Frontal cortex (tissue), 4 donors: ENCODE results near the gene HCAR3. TPM values are rescaled to one million over a fixed set of nuclear protein-coding genes. Genes with fewer than 3 reads are reported as not detected.
"Not testable (repeated sequence)": the region's sequence is repeated elsewhere in the genome, so short reads cannot be mapped to it uniquely, and the experiment has no call there.

Experiments
- DNase-seq, 2 donors: peaks; one replicate each; pipeline ENCODE4 v3.0.0; 2012; ENCODE audit warnings: low spot score in 2 of 2
- FAIRE-seq: peaks from 2 replicates; lab custom pipeline; 2012; peaks lifted over from hg19 to GRCh38; lab: Jason Lieb, UNC
- small RNA-seq: library from RNA; depleted of rRNA; stranded (forward); fragments of <200 nt; gene quantifications from one replicate; pipeline ENCODE3, GENCODE V24; 2014
- total RNA-seq: library from RNA; depleted of rRNA; stranded (reverse); fragments of >200 nt; gene quantifications from one replicate; pipeline ENCODE4 v1.2.3, GENCODE V29; 2014
- donor health status: control.
- donor health status: control.
- donor health status: control.

Gene HCAR3
- total RNA-seq, 1 donor from 2014 or later: not detected

DNA sequence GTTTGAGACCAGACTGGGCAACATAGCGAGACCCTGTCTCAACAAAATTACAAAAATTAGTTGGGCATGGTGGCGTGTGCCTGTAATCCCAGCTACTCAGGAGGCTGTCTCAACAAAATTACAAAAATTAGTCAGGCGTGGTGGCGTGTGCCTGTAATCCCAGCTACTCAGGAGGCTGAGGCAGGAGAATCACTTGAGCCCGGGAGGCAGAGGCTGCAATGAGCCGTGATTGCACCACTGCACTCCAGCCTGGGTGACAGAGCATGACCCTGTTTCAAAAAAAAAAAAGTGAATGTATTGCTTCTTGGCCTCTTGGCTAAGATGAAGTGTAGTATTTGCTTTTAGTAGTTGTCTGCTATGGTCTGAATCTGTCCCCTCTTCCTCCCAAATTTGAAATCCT lies 35.6 kb downstream of the HCAR3 start:
- not testable (repeated sequence) for DNase-seq, FAIRE-seq

DNA sequence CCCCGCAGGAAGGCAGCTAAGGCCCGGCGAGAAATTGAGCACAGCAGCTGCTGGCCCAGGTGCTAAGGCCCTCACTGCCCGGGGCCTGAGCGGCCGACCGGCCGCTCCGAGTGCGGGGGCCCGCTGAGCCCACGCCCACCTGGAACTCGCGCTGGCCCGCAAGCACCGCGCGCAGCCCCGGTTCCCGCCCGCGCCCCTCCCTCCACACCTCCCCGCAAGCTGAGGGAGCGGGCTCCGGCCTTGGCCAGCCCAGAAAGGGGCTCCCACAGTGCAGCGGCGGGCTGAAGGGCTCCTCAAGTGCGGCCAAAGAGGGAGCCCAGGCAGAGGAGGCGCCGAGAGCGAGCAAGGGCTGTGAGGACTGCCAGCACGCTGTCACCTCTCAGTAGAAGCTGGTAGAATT lies 39.8 kb downstream of the HCAR3 start:
- not testable (repeated sequence) for DNase-seq, FAIRE-seq

DNA sequence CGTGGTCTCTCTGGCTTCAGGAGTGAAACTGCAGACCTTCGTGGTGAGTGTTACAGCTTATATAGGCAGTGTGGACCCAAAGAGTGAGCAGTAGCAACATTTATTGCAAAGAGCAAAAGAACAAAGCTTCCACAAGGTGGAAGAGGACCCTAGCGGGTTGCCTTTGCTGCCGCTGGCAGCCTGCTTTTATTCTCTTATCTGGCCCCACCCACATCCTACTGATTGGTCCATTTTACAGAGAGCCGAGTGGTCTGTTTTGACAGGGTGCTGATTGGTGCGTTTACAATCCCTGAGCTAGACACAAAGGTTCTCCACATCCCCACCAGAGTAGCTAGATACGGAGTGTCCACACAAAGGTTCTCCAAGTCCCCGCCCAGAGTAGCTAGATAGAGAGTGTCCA lies 40.6 kb downstream of the HCAR3 start:
- not testable (repeated sequence) for DNase-seq, FAIRE-seq

DNA sequence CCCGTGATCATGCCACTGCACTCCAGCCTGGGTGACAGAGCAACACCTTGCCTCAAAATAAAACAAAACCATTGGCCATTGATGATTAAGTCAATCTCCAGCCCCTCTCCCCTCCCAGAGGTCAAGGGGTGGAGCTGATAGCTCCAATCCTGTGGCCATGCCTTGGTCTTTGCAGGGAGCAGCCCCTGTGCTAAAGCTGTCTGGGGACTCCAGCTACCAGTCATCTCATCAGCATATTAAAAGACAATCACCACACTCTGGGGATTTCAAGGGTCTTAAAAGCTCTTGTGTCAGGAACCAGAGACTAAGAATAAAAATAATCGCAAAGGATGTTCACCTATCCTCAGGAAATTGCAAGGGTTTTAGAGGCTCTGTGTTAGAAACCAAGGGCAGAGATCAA lies 44.1 kb downstream of the HCAR3 start:
- DNase-seq: no peak
- FAIRE-seq: no peak

DNA sequence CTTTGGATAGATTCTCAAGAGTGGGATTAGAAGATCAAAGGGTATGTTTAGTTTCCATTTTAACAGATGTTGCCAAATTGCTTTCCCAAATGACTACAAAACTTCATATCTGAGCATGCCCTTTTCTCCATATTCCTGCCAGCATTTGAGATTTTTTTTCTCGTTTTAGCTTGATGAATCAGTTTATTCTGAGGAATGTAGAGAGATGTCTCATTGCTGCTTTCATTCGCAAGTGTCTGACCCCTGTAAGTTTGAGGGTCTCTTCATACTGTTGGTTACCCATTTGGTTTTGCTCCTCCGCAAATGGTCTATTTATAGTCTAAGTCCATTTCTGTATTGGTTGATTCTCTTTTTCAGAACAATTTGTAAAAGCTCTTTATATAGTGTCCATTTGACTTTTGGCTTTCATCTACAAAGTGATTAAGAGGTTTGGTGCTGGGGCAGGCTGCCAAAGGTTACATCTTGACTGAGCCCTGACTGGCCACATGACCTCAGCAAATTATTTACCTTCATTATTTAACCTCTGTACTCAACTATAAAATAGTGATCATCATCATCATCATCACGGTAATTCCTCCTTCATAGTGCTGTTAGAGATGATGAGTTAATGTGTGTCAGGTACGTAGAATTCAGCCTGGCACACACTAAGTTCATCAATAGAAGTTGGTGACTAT lies 47.1 kb downstream of the HCAR3 start:
- no peak for DNase-seq
- FAIRE-seq: no peak

DNA sequence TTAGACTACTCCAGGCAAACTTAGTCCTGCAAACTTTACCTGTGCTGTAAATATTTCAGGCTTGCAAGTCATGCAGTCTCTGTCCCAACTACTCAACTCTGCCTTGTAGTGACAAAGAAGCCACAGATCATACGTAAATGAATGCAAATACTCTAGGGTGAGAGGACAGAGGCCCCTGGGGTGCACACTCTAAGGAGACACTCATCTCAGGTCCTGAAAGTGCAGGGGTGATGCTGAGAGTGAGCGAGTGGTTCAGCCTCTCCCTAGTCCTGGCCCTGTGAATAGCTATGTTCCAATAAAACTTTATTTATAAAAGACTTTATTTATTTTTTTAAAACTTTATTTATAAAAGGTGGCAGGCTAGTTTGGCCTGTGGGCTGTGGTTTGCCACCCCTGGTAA lies 48.3 kb downstream of the HCAR3 start:
- FAIRE-seq (no peak), DNase-seq (no peak)

DNA sequence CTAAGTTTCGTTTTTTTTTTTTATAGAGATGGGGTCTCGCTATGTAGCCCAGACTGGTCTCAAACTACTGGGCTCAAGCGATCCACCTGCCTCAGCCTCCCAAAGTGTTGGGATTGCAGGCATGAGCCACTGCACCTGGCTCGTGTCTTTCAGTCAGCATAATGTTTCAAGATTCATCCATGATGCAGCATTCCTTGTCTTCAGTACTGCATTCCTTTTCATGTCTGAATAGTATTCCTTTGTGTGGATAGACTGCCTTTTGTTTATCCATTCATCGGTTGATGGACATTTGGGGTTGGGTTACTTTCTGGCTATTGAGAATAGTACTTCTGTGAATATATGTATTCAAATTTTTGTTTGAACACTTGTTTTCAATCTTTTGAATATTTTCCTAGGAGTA lies 50.9 kb downstream of the HCAR3 start:
- no peak for FAIRE-seq

DNA sequence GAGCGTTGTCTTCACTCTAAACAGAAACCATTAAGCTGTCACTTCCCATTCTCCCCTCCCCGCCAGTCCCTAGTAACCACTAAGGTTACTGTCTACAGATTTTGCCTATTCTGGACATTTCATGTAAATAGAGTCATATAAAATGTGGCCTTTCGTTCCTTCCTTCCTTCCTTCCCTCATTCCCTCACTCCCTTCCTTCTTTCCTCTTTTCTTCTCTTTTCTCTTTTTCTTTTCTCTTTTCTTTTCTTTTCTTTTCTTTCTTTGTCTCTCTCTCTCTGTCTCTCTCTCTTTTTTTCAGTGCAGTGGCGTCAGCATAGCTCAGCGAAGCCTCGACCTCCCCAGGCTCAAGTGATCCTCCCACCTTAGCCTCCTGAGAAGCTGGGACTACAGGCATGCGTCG lies 51.3 kb downstream of the HCAR3 start:
- FAIRE-seq (no peak), DNase-seq (no peak)

More for the DNA sequence above, 50.9 kb downstream of the HCAR3 start:
- DNase-seq: no peak

Small RNAs within 50 kb of the gene (small RNA-seq; reads per million reads assigned to genes)
- not detected for gene AC026333.2

Other genes with a start within 250 kb of the HCAR3 start
- gene ZCCHC8, start 215.9 kb downstream of the HCAR3 start, total RNA-seq: 31.8 TPM
- gene RSRC2, start 189.9 kb downstream of the HCAR3 start, total RNA-seq: 62.0 TPM
- 25.3 TPM for gene KNTC1, start 189.6 kb downstream of the HCAR3 start, total RNA-seq
- under 0.01 TPM for gene HCAR2, start 13.5 kb downstream of the HCAR3 start, total RNA-seq
- gene HCAR1, start 14.0 kb upstream of the HCAR3 start, total RNA-seq: 0.41 TPM
- gene DENR, start 36.0 kb upstream of the HCAR3 start, total RNA-seq: 48.9 TPM
- 12.2 TPM for gene CCDC62, start 57.8 kb upstream of the HCAR3 start, total RNA-seq
- 88.0 TPM for gene HIP1R, start 118.6 kb upstream of the HCAR3 start, total RNA-seq
- gene VPS37B, start 179.3 kb upstream of the HCAR3 start, total RNA-seq: 13.0 TPM
- 17.5 TPM for gene ABCB9, start 249.7 kb upstream of the HCAR3 start, total RNA-seq